ENCODE measurements around the gene ZFP36L1.
A peak's percentile ranks its signal among the peaks of the same experiment; 100 is the strongest.

Gene ZFP36L1

DNA sequence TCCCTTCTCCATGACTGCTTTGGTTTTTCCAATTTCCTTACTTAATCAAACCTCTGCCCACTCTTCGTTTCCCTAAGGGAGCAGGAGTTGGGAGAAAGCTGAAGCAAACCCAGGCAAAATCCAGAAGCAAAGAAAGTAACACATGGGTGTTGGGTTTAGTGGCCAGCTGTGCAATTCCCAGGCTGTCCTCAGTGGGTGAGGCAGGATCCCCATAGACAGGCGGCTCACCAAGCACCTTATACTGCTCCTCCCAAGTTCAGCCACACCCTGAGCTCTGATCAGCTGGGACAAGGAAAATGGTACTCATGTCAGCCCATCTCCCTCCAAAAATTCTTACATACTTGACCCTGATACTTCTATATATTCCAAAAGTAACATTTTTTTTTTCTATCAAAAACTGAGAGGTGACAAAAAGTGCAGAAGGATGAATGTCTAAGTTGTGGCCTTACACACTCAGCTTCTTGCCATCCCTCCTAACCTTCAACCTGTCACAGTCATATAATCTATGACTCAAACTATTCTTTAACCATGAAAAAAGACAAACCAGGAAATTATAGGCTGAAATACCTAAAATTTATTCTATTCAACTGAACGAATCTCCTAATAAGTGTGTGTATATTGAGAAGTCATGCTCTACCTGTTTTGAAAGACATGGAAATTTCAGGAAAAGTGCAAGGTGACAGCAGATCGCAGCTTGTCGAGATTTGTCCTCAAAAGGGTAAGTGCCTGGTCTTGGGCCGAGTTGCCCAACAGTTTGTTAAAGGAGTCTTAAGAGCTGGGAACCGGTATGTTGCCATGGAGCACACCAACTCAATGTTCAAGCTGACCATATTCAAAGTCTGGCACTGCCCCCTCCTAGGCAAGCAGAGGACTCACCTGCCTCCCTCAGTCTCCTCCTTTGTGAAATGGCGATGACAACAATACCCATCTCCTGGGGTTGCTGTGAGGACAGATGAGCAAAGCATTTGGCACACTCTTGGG is 17.6 kb upstream of the ZFP36L1 start:
- in situ Hi-C loops (cut with HindIII; ENCODE audit: low pct_ligation_motif_present, low sequenced_read_pairs), result loop anchor here (25.0 kb wide), 1 partner anchor 873 kb away; no protein-coding TSS in a partner anchor
- no peaks in the 10 kb centered on the region for H3K27me3 ChIP-seq (replicated peaks)
- no peaks in the 10 kb centered on the region for H3K36me3 ChIP-seq (replicated peaks)
- TF ChIP-seq, protein P1, sequence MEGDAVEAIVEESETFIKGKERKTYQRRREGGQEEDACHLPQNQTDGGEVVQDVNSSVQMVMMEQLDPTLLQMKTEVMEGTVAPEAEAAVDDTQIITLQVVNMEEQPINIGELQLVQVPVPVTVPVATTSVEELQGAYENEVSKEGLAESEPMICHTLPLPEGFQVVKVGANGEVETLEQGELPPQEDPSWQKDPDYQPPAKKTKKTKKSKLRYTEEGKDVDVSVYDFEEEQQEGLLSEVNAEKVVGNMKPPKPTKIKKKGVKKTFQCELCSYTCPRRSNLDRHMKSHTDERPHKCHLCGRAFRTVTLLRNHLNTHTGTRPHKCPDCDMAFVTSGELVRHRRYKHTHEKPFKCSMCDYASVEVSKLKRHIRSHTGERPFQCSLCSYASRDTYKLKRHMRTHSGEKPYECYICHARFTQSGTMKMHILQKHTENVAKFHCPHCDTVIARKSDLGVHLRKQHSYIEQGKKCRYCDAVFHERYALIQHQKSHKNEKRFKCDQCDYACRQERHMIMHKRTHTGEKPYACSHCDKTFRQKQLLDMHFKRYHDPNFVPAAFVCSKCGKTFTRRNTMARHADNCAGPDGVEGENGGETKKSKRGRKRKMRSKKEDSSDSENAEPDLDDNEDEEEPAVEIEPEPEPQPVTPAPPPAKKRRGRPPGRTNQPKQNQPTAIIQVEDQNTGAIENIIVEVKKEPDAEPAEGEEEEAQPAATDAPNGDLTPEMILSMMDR (IDR thresholded peaks at IDR 0.05; ENCODE audit: low read depth, low read length, missing control alignments), result no peak
- no peak for DNase-seq
- H3K4me3 ChIP-seq (ENCODE audit: low read depth, low read length), result no peak overlapping the region
- no peak overlapping the region for H3K27ac ChIP-seq

DNA sequence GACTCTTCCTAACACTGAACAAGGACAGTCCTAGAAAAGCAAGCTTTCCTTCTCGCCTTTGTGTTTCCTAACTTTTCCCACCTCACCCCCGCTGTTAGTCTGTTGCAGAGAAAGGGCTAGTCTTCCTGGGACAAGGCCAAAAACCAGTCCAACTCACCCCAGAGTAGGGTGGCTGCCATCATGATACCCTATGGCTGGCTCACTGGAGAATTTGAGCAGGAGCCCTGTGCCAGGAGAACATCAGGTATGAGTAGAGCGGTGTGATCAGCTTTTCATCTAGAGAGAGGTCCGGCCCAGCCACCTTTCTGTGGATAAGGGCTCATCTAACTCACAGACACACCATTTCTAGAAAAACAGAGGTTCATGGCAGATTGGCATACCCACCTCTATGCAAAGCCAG is 16.7 kb upstream of the ZFP36L1 start:
- Histone ChIP-seq H3K27me3 (replicated peaks) (no peaks in the 10 kb centered on the region), H3K4me3 (ENCODE audit: low read depth, low read length) (no peak overlapping the region), H3K27ac (no peak overlapping the region), H3K36me3 (replicated peaks) (no peaks in the 10 kb centered on the region)
- TF ChIP-seq, protein P1 (IDR thresholded peaks at IDR 0.05; ENCODE audit: low read depth, low read length, missing control alignments), result no peak
- in situ Hi-C loops (cut with HindIII; ENCODE audit: low pct_ligation_motif_present, low sequenced_read_pairs), result loop anchor here (25.0 kb wide), 1 partner anchor 872 kb away; no protein-coding TSS in a partner anchor
- DNase-seq, result no peak

DNA sequence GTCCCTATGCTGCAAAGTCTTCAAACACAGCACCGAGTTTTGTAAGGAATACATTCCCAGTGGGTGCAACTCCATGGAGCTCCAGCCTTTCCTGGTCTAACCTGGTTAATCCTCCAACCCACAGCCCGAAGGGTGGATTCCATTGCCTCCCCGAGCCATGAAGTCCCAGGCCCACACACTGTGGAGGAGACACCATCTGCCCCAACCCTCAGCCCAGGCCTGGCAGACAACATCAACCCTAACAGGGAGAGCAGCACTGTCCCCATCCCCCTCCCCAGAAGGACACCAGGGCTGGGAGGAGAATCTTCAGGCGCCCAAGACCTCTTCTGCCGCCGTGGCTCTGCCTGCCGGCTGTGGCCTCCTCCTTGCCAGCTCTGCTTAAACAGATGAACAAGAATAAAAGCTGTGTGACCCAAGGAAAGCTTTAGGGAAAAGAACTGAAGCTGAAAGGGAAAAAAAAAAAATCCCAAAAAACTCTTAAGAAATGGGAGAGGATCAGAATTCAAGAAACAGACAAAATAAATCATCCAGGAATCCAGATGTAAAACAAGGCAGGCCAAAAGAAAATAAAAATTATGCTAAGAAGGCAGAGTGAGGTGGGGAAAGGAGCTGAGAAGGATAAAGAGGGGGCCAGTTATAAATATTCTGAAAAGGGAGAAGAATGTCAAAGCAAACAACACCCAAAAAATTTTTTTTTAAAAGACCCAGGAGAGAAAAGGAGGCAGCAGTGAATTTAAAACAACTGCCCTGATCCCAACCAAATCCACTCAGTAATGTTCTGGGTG is 16.0 kb upstream of the ZFP36L1 start:
- in situ Hi-C loops (cut with HindIII; ENCODE audit: low pct_ligation_motif_present, low sequenced_read_pairs), result loop anchor here (25.0 kb wide), 1 partner anchor 872 kb away; no protein-coding TSS in a partner anchor
- H3K27me3 ChIP-seq (replicated peaks), result no peaks in the 10 kb centered on the region
- H3K4me3 ChIP-seq (ENCODE audit: low read depth, low read length), result no peak overlapping the region
- no peak for DNase-seq
- TF ChIP-seq, protein P1 (IDR thresholded peaks at IDR 0.05; ENCODE audit: low read depth, low read length, missing control alignments), result no peak
- H3K36me3 ChIP-seq (replicated peaks), result no peaks in the 10 kb centered on the region
- no peak overlapping the region for H3K27ac ChIP-seq

DNA sequence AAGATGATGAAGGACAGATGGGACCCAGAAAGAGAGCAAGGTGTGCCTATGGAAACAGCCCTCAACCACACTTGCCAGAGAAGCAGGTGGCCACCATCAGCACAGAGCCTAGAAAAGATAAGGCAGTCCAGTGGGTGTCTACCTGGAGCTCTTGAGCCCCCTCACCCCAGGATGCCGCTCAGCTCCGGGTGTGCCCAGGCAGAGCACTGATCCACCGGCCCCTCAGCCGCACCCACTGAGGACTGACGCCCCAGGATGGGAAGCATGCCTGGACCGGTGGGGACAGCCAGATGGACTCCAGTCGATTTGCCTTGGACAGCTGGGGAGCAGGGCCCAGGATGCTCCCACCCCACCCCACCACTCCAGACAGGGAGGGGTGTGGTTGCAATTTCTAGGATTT is 15.1 kb upstream of the ZFP36L1 start:
- no peak overlapping the region for H3K27ac ChIP-seq
- no peak for DNase-seq
- H3K4me3 ChIP-seq (ENCODE audit: low read depth, low read length), result no peak overlapping the region
- no peaks in the 10 kb centered on the region for H3K36me3 ChIP-seq (replicated peaks)
- in situ Hi-C loops (cut with HindIII; ENCODE audit: low pct_ligation_motif_present, low sequenced_read_pairs), result loop anchor here (25.0 kb wide), 1 partner anchor 871 kb away; no protein-coding TSS in a partner anchor
- TF ChIP-seq, protein P1 (IDR thresholded peaks at IDR 0.05; ENCODE audit: low read depth, low read length, missing control alignments), result no peak
- no peaks in the 10 kb centered on the region for H3K27me3 ChIP-seq (replicated peaks)

DNA sequence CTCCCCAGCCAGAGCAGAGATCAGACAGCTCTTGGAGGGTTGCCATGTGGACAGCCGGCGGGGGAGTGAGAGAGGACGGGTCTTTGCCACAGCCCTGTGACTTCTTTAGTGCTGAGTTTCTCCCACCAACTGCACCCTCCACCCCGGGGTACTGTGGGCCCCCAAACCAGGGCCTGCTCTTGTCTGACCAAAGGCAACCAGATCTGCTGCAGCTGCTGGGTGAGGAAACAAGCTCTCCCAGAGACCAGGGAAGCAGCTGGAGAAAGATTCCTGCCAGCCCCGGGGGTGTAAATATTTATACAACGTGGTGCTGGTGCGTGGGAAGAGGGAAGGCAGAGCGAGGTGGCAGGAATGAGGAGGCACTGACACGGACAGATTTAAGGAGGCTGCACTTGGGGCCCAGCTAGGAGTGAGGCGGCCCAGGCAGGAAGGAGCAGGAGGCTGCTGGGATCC is 14.3 kb upstream of the ZFP36L1 start:
- no peak for DNase-seq
- Histone ChIP-seq H3K27ac (peak overlapping the region; percentile 39), H3K4me3 (ENCODE audit: low read depth, low read length) (no peak overlapping the region), H3K36me3 (replicated peaks) (no peaks in the 10 kb centered on the region), H3K27me3 (replicated peaks) (no peaks in the 10 kb centered on the region)
- in situ Hi-C loops (cut with HindIII; ENCODE audit: low pct_ligation_motif_present, low sequenced_read_pairs), result loop anchor here (25.0 kb wide), 1 partner anchor 870 kb away; no protein-coding TSS in a partner anchor
- TF ChIP-seq, protein P1 (IDR thresholded peaks at IDR 0.05; ENCODE audit: low read depth, low read length, missing control alignments), result no peak

All from brain microvascular endothelial cell (primary cell).